ENCODE results near the gene GAB2.

Gene GAB2

DNA sequence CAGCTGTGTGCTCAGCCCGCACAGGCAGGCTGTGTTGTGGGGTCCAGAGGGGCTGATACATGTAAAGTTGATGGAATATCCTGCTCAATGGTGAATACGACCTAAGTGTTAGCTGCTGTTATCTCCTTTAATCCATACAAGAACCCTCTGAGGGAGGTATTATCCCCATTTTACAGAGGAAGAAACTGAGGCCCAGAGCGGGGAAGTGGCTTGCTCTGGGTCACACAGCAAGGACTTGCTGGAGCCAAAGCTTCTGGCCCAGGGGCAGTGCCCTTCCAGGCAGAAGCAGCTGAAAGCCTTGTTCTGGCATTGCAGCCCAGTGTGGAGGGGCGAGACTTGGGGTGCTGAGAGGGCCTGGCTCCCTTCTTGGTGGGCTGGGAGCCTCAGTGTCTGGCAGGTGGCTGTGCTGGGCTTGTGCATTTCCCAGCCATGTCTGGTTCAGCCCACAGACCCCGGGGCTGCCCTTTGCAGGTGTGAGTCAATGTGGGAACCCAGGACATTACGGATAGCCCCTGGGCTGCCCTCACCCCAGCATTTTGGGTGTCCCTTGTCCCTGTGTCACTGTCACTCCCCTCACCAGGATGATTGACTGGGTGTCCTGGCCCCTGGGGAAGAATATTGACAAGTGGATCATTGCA is 218.5 kb downstream of the GAB2 start:
- POLR2A ChIA-PET: no interaction called here
- Histone ChIP-seq H3K4me1 (ENCODE audit: control insufficient read depth, insufficient read depth, low read length) (no peaks in the 10 kb centered on the region), H3K9me3 (ENCODE audit: control insufficient read depth, insufficient read depth, low read depth, low read length) (no peaks in the 10 kb centered on the region), H3K36me3 (ENCODE audit: control insufficient read depth in 2 of 2, insufficient read depth in 1 of 2, low read length in 2 of 2) (peaks cover 0 to 50% of the 10 kb centered on the region in 2 experiments; a peak in 1 of 3 replicates), H3K27ac (ENCODE audit: extremely low read depth, low read depth, low read length) (no peak overlapping the region), H3K4me3 (ENCODE audit: low read depth, low read length) (no peak overlapping the region)
- CTCF ChIA-PET: no interaction called here
- TF ChIP-seq, protein P1, sequence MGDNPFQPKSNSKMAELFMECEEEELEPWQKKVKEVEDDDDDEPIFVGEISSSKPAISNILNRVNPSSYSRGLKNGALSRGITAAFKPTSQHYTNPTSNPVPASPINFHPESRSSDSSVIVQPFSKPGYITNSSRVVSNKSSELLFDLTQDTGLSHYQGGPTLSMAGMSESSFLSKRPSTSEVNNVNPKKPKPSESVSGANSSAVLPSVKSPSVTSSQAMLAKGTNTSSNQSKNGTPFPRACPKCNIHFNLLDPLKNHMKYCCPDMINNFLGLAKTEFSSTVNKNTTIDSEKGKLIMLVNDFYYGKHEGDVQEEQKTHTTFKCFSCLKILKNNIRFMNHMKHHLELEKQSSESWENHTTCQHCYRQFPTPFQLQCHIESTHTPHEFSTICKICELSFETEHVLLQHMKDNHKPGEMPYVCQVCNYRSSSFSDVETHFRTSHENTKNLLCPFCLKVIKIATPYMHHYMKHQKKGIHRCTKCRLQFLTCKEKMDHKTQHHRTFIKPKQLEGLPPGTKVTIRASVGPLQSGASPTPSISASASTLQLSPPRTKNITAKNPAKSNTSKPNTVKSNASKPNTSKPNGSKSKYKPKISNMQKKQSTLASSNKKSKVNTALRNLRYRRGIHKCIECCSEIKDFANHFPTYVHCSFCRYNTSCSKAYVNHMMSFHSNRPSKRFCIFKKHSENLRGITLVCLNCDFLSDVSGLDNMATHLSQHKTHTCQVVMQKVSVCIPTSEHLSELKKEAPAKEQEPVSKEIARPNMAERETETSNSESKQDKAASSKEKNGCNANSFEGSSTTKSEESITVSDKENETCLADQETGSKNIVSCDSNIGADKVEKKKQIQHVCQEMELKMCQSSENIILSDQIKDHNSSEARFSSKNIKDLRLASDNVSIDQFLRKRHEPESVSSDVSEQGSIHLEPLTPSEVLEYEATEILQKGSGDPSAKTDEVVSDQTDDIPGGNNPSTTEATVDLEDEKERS (tag by site-specific recombination; IDR thresholded peaks at IDR 0.05): no peak
- TF ChIP-seq HOXD13 (CRISPR knock-in tag; IDR thresholded peaks at IDR 0.05; ENCODE audit: borderline replicate concordance) (no peak), ZNF433 (tag by site-specific recombination; IDR thresholded peaks at IDR 0.05; ENCODE audit: low read depth) (no peak), ZNF610 (tag by site-specific recombination; IDR thresholded peaks at IDR 0.05; ENCODE audit: borderline replicate concordance) (no peak), ZNF350 (tag by site-specific recombination; IDR thresholded peaks at IDR 0.05) (no peak), HOXA7 (CRISPR knock-in tag; IDR thresholded peaks at IDR 0.05; ENCODE audit: borderline replicate concordance) (no peak), KLF8 (tag by site-specific recombination; IDR thresholded peaks at IDR 0.05) (no peak), ZBTB17 (tag by site-specific recombination; IDR thresholded peaks at IDR 0.05) (no peak), ZNF529 (tag by site-specific recombination; IDR thresholded peaks at IDR 0.05; ENCODE audit: insufficient replicate concordance) (no peak), ZNF548 (tag by site-specific recombination; IDR thresholded peaks at IDR 0.05) (no peak), ZNF174 (tag by site-specific recombination; IDR thresholded peaks at IDR 0.05) (no peak), GLI4 (tag by site-specific recombination; IDR thresholded peaks at IDR 0.05) (no peak), ZNF660 (tag by site-specific recombination; IDR thresholded peaks at IDR 0.05) (no peak)
- TF ChIP-seq, protein P2, sequence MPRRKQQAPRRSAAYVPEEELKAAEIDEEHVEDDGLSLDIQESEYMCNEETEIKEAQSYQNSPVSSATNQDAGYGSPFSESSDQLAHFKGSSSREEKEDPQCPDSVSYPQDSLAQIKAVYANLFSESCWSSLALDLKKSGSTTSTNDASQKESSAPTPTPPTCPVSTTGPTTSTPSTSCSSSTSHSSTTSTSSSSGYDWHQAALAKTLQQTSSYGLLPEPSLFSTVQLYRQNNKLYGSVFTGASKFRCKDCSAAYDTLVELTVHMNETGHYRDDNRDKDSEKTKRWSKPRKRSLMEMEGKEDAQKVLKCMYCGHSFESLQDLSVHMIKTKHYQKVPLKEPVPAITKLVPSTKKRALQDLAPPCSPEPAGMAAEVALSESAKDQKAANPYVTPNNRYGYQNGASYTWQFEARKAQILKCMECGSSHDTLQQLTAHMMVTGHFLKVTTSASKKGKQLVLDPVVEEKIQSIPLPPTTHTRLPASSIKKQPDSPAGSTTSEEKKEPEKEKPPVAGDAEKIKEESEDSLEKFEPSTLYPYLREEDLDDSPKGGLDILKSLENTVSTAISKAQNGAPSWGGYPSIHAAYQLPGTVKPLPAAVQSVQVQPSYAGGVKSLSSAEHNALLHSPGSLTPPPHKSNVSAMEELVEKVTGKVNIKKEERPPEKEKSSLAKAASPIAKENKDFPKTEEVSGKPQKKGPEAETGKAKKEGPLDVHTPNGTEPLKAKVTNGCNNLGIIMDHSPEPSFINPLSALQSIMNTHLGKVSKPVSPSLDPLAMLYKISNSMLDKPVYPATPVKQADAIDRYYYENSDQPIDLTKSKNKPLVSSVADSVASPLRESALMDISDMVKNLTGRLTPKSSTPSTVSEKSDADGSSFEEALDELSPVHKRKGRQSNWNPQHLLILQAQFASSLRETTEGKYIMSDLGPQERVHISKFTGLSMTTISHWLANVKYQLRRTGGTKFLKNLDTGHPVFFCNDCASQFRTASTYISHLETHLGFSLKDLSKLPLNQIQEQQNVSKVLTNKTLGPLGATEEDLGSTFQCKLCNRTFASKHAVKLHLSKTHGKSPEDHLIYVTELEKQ (tag by site-specific recombination; IDR thresholded peaks at IDR 0.05; ENCODE audit: borderline replicate concordance): no peak
- TF ChIP-seq, protein P3, sequence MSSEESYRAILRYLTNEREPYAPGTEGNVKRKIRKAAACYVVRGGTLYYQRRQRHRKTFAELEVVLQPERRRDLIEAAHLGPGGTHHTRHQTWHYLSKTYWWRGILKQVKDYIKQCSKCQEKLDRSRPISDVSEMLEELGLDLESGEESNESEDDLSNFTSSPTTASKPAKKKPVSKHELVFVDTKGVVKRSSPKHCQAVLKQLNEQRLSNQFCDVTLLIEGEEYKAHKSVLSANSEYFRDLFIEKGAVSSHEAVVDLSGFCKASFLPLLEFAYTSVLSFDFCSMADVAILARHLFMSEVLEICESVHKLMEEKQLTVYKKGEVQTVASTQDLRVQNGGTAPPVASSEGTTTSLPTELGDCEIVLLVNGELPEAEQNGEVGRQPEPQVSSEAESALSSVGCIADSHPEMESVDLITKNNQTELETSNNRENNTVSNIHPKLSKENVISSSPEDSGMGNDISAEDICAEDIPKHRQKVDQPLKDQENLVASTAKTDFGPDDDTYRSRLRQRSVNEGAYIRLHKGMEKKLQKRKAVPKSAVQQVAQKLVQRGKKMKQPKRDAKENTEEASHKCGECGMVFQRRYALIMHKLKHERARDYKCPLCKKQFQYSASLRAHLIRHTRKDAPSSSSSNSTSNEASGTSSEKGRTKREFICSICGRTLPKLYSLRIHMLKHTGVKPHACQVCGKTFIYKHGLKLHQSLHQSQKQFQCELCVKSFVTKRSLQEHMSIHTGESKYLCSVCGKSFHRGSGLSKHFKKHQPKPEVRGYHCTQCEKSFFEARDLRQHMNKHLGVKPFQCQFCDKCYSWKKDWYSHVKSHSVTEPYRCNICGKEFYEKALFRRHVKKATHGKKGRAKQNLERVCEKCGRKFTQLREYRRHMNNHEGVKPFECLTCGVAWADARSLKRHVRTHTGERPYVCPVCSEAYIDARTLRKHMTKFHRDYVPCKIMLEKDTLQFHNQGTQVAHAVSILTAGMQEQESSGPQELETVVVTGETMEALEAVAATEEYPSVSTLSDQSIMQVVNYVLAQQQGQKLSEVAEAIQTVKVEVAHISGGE (tag by site-specific recombination; conservative IDR thresholded peaks at IDR 0.05; ENCODE audit: low read depth): no peak
- TF ChIP-seq, protein P4, sequence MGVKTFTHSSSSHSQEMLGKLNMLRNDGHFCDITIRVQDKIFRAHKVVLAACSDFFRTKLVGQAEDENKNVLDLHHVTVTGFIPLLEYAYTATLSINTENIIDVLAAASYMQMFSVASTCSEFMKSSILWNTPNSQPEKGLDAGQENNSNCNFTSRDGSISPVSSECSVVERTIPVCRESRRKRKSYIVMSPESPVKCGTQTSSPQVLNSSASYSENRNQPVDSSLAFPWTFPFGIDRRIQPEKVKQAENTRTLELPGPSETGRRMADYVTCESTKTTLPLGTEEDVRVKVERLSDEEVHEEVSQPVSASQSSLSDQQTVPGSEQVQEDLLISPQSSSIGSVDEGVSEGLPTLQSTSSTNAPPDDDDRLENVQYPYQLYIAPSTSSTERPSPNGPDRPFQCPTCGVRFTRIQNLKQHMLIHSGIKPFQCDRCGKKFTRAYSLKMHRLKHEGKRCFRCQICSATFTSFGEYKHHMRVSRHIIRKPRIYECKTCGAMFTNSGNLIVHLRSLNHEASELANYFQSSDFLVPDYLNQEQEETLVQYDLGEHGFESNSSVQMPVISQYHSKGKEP (tag by site-specific recombination; IDR thresholded peaks at IDR 0.05): no peak
